CD4-positive, alpha-beta T cell treated with Interleukin-4 for 1 hour (primary cell): ENCODE results near the gene EID3.
"Not testable (repeated sequence)": the region's sequence is repeated elsewhere in the genome, so short reads cannot be mapped to it uniquely, and the experiment has no call there.

Experiments
- DNase-seq, 2 donors: peaks; one replicate each; pipeline ENCODE4 v3.0.0-alpha.2; 2020 to 2022

The EID3 gene

GRCh38 chr12:104313568-104314241, 10.2 kb downstream of the EID3 start:
- no peak for DNase-seq

DNA sequence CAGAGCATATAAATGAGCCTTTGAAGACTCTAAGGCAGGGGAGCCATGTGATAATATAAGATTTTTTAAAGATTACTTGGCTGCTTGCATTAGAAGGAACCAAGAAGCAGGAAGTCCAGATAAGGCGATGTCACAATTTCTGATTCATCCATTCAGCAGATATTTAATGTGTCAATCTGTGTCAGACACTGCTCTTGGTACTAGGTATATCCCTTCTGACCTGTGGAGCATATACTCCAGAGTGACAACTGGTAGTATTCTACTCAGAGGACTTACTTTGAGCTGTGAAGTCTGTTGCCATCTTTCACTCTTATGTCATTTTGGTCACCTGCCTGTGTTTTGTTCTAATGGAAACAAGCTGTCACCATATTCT, 10.7 kb downstream of the EID3 start:
- no peak for DNase-seq

DNA sequence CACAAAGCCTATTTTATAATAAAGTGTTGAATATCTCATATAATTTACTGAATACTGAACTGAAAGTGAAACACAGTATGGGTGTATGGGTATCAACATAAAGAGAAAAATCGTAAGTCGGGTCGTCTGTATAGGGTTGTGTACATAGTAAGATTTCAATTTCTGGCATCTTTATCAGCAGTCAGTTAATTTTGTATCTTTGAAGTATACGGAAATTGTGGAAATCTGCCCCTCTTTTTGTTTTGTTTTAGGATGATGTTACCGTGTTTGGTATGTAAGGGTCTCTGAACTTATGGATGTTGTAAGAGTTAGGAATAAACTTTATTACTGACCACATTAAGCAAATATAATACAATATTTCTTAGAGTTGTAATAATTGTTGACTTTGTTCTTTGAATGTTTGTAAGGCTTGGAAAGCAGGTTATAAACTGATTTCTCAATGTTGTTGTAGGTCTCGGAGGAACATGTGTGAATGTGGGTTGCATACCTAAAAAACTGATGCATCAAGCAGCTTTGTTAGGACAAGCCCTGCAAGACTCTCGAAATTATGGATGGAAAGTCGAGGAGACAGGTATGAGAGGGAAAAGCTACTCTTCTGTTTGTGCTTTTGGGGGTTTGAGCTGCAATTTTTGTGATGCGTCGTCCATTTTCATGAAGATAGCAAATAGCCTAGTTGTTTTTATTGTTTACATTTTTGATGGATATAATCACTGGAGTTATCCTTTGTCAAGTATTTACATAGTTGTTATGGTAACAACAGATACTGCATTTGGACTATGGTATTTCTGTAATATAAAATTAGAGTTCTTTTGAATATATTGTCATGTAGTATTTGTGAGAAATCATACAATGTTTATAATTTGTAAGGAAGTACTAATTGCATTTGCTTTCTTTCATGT, 12.0 kb downstream of the EID3 start:
- no peak for DNase-seq

- no peak for DNase-seq
These were observed 13.4 kb downstream of the EID3 start for GRCh38 chr12:104316936-104317335.

DNA sequence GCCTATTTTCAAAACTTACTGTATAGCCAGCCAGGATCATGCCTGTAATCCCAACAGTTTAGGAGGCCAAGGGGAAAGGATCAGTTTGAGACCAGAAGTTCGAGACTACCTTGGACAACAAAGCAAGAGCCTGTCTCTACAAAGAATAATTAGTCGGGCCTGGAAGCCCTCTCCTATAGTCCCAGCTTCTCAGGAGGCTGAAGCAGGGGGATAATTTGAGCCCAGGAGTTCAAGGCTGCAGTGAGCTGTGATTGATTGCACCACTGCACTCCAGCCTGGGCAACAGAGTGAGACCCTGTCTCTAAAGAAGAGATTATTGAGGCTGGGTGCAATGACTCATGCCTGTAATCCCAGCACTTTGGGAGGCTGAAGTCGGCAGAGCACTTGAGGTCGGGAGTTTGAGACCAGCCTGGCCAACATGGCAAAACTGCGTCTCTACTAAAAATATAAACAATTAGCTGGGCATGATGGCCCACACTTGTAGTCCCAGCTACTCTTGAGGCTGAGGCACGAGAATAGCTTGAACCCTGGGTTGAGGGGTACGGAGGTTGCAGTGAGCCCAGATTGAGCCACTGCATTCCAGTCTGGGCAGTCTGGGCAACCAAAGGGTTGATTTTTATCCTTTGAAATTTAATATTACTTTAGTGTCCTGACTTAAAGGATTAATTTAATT, 14.1 kb downstream of the EID3 start:
- no peak for DNase-seq

GRCh38 chr12:104319028-104319427, 15.5 kb downstream of the EID3 start:
- no peak for DNase-seq

DNA sequence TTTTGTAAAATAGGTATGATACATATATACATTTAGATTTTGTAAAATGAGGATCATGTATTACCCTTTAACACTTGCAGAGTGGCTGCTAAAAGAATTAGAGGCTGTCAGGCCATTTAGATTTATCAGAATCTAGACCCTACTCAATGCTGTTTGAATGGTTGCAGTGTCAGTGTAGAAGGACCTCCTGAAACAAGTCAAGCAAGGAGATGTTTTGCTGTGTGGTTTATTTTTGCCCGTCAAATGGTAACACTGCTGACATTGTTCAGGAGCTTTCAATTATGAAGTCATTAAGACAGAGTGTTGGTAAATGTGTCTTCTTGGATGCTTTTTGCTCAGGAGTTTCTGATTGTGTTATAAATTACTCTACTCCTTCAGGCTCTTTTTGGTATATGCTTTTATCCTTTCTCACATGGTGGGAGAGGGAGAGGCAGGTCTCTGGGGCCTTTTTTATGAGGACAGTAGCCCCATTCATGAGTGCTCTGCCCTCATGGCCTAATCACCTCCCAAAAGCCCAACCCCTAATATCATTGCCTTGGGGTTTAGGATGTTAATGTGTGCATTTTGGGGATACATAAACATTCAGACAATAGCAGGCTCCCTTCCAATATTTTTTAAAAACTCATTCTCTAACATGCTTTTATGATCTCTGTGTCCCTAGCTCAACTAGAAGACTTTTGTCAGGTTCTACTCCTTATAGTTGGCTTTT, 16.5 kb downstream of the EID3 start:
- no peak for DNase-seq

- DNase-seq, result no peak
These were observed 17.1 kb downstream of the EID3 start for GRCh38 chr12:104320627-104321024.

DNA sequence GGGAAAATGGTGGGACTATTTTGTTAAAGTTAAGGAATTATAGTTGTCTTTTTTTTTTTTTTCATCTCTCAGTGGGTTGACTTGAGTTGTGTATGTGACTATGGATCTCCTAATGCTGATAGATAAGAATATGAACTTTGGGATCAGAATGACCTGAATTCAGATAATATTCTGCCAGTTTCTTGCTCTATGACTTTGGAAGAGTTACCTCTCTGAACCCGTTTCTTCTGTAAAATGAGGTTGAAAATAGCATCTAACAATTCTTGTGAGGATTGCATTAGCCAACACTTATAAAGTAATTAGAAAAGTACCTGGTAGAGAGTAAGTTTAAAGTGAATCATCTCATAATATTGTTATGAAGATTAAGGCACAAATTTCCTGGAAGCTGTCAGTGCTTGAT, 18.4 kb downstream of the EID3 start:
- no peak for DNase-seq

DNA sequence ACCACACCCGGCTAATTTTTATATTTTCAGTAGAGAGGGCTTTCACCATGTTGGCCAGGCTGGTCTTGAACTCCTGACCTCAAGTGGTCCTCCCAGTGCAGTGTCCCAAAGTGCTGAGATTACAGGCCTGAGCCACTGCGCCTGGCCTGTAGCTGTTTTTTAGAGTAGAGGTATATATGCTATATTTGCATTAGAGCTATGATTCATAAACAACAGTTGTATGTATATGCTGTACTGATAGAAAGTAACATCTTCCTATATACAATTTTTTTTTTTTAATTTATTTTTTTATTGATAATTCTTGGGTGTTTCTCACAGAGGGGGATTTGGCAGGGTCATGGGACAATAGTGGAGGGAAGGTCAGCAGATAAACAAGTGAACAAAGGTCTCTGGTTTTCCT, 19.0 kb downstream of the EID3 start:
- not testable (repeated sequence) for DNase-seq

- no peak for DNase-seq
These were observed 20.4 kb downstream of the EID3 start for GRCh38 chr12:104323899-104324298.

- DNase-seq, result not testable (repeated sequence)
These were observed 24.7 kb downstream of the EID3 start for GRCh38 chr12:104328278-104328677.

GRCh38 chr12:104328790-104329189, 25.3 kb downstream of the EID3 start:
- no peak for DNase-seq

DNA sequence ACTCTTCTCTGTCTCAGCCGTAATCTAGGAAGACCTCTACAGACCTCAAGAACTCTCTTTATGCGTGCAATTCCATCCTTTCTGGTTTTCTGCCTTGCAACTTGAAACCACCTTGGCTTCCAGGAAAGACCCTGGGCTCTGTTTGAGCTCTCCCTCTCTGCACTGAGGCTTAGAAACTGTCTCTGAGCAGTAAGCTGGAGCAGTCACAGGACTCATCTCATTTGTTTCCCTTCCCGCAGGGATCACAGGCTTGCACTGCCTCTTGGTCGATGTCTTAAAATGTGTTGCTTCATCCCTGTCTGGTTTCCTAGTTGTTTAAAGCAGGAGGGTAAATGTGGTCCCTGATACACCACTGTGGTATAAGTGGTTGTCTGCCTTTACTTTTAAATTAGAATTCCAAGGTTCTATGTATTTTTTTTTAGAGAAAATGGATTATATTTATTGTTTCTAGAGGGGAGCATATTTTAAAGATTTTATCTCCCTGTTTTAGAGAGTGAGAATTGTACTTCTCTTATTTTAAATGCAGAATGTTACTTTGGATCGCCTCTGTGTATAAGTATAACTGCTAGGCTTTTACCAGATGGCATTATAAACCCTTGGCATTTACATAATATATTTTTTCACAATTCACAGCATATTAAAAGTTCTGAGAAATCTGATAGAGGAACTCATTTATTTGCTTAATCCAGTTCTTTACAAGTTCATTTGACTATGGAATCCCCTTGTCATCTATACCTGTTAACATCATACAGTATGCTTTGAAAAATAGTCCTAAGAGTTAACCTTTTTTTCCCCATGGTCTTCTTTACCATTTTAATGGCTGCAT, 26.4 kb downstream of the EID3 start:
- no peak for DNase-seq

DNA sequence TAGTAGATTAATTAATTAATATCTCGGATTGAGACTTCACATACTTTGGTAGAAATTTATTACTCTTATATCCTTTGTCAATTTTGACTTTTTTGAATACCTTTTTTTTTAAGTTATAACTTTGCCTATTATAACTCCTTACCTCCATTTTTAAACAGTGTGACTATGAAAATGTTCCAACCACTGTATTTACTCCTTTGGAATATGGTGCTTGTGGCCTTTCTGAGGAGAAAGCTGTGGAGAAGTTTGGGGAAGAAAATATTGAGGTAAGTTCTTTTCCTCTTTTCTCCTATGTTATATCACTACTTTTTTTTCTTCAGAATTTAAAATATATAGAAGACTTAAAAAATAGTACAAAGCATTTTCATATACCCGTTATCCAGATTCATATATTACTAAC, 27.8 kb downstream of the EID3 start:
- DNase-seq, result no peak

- DNase-seq, result not testable (repeated sequence)
These were observed 28.7 kb downstream of the EID3 start for GRCh38 chr12:104332273-104332672.

DNA sequence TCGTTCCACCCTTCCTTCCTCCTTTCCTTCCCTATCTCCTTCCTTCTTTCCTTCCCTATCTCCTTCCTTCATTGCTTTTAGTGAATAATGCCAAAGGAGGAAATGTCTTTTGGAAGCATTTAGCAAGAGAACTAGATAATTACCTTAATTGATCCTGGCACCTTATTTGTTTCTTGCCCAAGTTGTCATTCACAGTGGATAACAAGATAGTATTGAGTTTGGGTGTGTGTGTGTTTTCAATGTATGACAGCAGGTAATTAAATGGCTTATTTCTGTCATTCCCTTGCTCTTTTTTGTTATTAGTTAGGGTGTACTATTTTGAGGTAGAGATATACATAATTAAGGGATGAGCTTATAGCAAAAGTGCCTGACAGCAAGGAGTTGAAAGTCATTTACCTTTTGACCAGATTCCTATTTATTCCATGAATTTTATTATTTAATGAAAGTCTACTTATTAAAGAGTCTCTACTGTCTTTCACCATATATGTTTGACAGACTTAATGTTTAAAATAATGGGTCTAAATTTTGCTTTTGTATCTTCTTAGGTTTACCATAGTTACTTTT, 30.2 kb downstream of the EID3 start:
- DNase-seq, result no peak

DNA sequence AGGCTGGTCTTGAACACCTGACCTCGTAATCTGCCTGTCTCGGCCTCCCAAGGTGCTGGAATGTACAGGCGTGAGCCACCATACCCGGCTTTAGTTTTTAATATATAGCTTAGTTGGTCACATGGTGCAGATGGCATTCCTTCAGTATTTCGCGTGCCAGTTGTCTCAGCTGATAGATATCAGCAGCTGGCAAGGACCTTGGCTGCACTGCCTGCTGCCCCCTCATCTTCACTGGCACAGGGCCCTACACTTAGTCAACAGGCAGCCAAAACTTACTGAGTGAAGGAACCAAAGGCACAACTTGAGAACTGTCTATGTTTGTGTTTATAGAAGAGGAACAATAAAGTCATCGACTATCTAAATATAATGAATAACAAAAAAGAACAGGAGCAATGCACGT, 31.0 kb downstream of the EID3 start:
- no peak for DNase-seq

DNA sequence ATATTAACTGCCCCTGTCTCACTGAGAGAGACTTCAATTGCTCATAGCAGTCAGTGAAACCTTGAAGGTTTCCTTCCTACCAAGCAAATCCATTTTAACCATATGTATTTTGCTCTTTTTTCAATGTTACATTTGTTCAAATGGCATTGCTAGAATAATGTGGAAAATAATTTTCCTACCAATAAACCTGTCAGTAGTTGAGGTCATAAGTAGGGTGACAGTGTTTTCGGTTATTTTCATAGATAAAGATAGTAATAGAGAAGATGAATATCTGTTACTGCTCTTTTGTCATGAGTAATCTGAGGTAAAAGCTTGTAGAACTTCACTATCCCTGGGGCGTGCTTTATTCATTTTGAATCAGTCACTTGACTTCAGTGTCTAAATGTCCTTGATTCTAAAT, 32.6 kb downstream of the EID3 start:
- no peak for DNase-seq

GRCh38 chr12:104337030-104337558, 33.6 kb downstream of the EID3 start:
- DNase-seq, result no peak

GRCh38 chr12:104339663-104340062, 36.1 kb downstream of the EID3 start:
- DNase-seq, result no peak

DNA sequence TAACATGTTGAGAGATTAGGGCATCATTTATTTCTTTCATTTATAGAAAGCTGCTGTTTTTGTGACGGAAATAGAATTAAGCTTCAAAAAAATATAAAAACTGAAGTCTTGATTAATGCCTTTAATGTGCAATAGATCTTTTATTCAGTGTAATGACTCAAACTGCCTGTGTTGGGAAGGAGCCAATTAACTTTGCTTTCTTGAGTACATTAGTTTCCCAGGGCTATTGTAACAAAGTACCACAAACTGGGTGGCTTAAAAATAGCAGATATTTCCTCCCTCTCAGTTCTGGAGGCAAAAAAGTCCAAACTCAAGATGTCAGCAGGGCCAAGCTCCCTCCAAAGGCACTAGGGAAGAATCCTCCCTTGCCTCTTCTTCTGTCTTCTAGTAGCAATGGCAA, 36.6 kb downstream of the EID3 start:
- no peak for DNase-seq
